ENCODE results near the gene TMF1.

Gene TMF1

DNA sequence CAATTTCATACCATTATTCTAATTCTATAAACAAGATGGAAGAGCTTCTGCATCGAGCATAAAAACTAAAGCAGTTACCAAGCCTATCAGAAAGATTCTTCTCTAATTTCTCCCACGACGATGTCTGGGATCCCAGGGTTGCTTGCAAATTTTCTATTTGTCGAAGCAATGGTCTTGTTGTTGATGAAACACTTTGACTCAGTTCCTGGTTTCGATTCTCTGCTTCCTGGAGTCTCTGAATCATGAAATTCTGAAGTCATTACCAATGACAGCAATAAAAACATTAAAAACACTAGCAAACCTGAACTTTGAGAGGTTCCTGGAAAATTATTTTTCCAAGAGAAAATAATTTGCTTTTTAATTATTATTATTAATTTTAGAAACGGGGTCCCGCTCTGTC is 18.7 kb downstream of the TMF1 start:
- TF ChIP-seq, protein P1, sequence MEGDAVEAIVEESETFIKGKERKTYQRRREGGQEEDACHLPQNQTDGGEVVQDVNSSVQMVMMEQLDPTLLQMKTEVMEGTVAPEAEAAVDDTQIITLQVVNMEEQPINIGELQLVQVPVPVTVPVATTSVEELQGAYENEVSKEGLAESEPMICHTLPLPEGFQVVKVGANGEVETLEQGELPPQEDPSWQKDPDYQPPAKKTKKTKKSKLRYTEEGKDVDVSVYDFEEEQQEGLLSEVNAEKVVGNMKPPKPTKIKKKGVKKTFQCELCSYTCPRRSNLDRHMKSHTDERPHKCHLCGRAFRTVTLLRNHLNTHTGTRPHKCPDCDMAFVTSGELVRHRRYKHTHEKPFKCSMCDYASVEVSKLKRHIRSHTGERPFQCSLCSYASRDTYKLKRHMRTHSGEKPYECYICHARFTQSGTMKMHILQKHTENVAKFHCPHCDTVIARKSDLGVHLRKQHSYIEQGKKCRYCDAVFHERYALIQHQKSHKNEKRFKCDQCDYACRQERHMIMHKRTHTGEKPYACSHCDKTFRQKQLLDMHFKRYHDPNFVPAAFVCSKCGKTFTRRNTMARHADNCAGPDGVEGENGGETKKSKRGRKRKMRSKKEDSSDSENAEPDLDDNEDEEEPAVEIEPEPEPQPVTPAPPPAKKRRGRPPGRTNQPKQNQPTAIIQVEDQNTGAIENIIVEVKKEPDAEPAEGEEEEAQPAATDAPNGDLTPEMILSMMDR (IDR thresholded peaks at IDR 0.05; ENCODE audit: low read length, missing control alignments) = no peak
- H3K4me3 ChIP-seq (replicated peaks; ENCODE audit: low read depth, low read length) = no peak overlapping the region
- DNase-seq (ENCODE audit: low read depth) = peak; percentile 75

GRCh38 chr3:69032737-69033136 is 19.4 kb downstream of the TMF1 start:
- DNase-seq (ENCODE audit: low read depth) = no peak

GRCh38 chr3:69032142-69032541 is 20.0 kb downstream of the TMF1 start:
- H3K4me3 ChIP-seq (replicated peaks; ENCODE audit: low read depth, low read length) = no peak overlapping the region
- peak; percentile 58 for DNase-seq (ENCODE audit: low read depth)
- TF ChIP-seq, protein P1 (IDR thresholded peaks at IDR 0.05; ENCODE audit: low read length, missing control alignments) = no peak

More at GRCh38 chr3:69032737-69033136, 19.4 kb downstream of the TMF1 start:
- no peak overlapping the region for H3K4me3 ChIP-seq (replicated peaks; ENCODE audit: low read depth, low read length)
- TF ChIP-seq, protein P1 (IDR thresholded peaks at IDR 0.05; ENCODE audit: low read length, missing control alignments) = no peak

GRCh38 chr3:69031635-69032034 is 20.5 kb downstream of the TMF1 start:
- DNase-seq (ENCODE audit: low read depth) = no peak
- no peak overlapping the region for H3K4me3 ChIP-seq (replicated peaks; ENCODE audit: low read depth, low read length)
- TF ChIP-seq, protein P1 (IDR thresholded peaks at IDR 0.05; ENCODE audit: low read length, missing control alignments) = no peak

DNA sequence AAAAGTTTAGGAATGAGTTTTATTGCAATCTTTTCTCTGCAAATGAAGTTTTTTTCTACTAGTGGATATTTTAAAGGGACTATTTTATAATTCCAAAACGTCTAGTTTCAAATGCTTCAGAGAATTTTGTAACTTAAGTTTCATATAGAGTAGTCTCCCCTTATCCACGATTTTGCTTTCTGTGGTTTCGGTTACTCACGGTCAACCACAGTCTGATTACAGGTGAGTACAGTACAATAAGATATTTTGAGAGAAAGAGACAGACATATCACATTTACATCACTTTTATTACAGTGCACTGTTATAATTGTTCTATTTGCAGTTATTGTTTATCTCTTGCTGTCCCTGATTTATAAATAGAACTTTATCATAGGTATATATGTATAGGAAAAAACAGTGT is 31.3 kb downstream of the TMF1 start:
- no peak overlapping the region for H3K4me3 ChIP-seq (replicated peaks; ENCODE audit: low read depth, low read length)
- DNase-seq (ENCODE audit: low read depth) = no peak
- TF ChIP-seq, protein P1 (IDR thresholded peaks at IDR 0.05; ENCODE audit: low read length, missing control alignments) = no peak

GRCh38 chr3:69020424-69020823 is 31.7 kb downstream of the TMF1 start:
- no peak for DNase-seq (ENCODE audit: low read depth)

GRCh38 chr3:69016901-69017300 is 35.2 kb downstream of the TMF1 start:
- TF ChIP-seq, protein P1 (IDR thresholded peaks at IDR 0.05; ENCODE audit: low read length, missing control alignments) = no peak
- H3K4me3 ChIP-seq (replicated peaks; ENCODE audit: low read depth, low read length) = no peak overlapping the region
- no peak for DNase-seq (ENCODE audit: low read depth)

More at GRCh38 chr3:69020424-69020823, 31.7 kb downstream of the TMF1 start:
- no peak overlapping the region for H3K4me3 ChIP-seq (replicated peaks; ENCODE audit: low read depth, low read length)
- TF ChIP-seq, protein P1 (IDR thresholded peaks at IDR 0.05; ENCODE audit: low read length, missing control alignments) = peak; percentile 46

Data from fibroblast of pulmonary artery (primary cell).